Activated T-helper 2 cell treated with anti-CD3 and anti-CD28 coated beads, Interferon-gamma antibody, Interleukin-2, Interleukin-4, amounts not matched to agents 10 μg/mL and 5 μg/mL and 100 μg/mL, durations not matched to agents 14 hours and 24 hours and 36 hours (primary cell): ENCODE data around the gene NELL1. TPM values are rescaled to one million over a fixed set of nuclear protein-coding genes. Genes with fewer than 3 reads are reported as not detected.

ENCODE experiments used
- DNase-seq: peaks from one replicate; pipeline ENCODE4 v3.0.0; 2021; ENCODE audit warnings: low spot score
- H3K27ac Mint-ChIP-seq: one replicate; pipeline ENCODE4 v1.8.0; 2021; ENCODE audit warnings: mixed read lengths
- H3K27me3 Mint-ChIP-seq: one replicate; pipeline ENCODE4 v1.8.0; 2021; ENCODE audit warnings: low read depth, mixed read lengths
- H3K36me3 Mint-ChIP-seq: one replicate; pipeline ENCODE4 v1.8.0; 2021; ENCODE audit warnings: low read depth, mixed read lengths
- H3K4me1 Mint-ChIP-seq: one replicate; pipeline ENCODE4 v1.8.0; 2021; ENCODE audit warnings: low read depth, mixed read lengths
- H3K4me3 Mint-ChIP-seq: one replicate; pipeline ENCODE4 v1.8.0; 2021; ENCODE audit warnings: low read depth, mild to moderate bottlenecking, moderate library complexity, mixed read lengths
- H3K9me3 Mint-ChIP-seq: one replicate; pipeline ENCODE4 v1.8.0; 2021; ENCODE audit warnings: mixed read lengths
- intact Hi-C: fragments of 100-400 bp; cut with micrococcal nuclease; formaldehyde crosslinking; loops from one replicate; pipeline ENCODE4 v1.15.1; 2023
- total RNA-seq: library from RNA; stranded (reverse); gene quantifications from 2 replicates; pipeline ENCODE4 v1.2.3, GENCODE V29; 2022

The NELL1 gene
- total RNA-seq, 1 donor from 2014 or later = 0.07 TPM

GRCh38 chr11:20739577-20739976 lies 70.2 kb downstream of the NELL1 start:
- intact Hi-C loops = no loop called here
- DNase-seq = no peak

GRCh38 chr11:20754933-20755332 lies 85.5 kb downstream of the NELL1 start:
- no peaks in the 10 kb centered on the region for H3K27me3 Mint-ChIP-seq
- H3K9me3 Mint-ChIP-seq = no peaks in the 10 kb centered on the region
- DNase-seq = no peak
- H3K4me1 Mint-ChIP-seq = no peaks in the 10 kb centered on the region
- no peaks in the 10 kb centered on the region for H3K36me3 Mint-ChIP-seq
- H3K4me3 Mint-ChIP-seq = no peak overlapping the region
- intact Hi-C loops = no loop called here
- no peak overlapping the region for H3K27ac Mint-ChIP-seq

More at GRCh38 chr11:20739577-20739976, 70.2 kb downstream of the NELL1 start:
- Mint-ChIP-seq H3K4me3 (no peak overlapping the region), H3K27ac (no peak overlapping the region), H3K4me1 (no peaks in the 10 kb centered on the region), H3K27me3 (no peaks in the 10 kb centered on the region), H3K36me3 (no peaks in the 10 kb centered on the region), H3K9me3 (no peaks in the 10 kb centered on the region)

GRCh38 chr11:20759541-20759940 lies 90.2 kb downstream of the NELL1 start:
- no peaks in the 10 kb centered on the region for H3K36me3 Mint-ChIP-seq
- H3K27me3 Mint-ChIP-seq = no peaks in the 10 kb centered on the region
- no peak overlapping the region for H3K4me3 Mint-ChIP-seq
- intact Hi-C loops = no loop called here
- DNase-seq = no peak
- no peaks in the 10 kb centered on the region for H3K4me1 Mint-ChIP-seq
- no peaks in the 10 kb centered on the region for H3K9me3 Mint-ChIP-seq
- H3K27ac Mint-ChIP-seq = no peak overlapping the region

DNA sequence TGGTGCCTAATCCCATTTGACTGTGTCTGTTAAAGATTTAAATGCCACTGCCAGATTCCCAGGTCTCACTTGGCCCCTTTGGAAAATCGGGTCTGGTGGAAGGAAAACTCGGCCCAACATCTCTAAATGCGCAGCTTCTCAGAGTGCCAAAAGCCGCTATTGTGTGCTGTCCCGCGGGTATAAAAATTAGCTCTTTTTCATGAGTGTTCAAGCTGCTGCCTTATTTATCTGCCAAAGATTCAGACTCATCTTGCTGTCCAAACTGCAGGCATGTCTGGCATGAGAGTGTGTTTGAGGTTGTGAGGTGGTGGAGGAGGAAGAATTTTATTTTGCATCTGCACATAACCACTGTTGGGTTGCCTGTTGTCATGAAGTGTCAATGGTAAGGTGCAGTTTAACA lies 91.4 kb downstream of the NELL1 start:
- intact Hi-C loops = no loop called here
- no peak overlapping the region for H3K27ac Mint-ChIP-seq

DNA sequence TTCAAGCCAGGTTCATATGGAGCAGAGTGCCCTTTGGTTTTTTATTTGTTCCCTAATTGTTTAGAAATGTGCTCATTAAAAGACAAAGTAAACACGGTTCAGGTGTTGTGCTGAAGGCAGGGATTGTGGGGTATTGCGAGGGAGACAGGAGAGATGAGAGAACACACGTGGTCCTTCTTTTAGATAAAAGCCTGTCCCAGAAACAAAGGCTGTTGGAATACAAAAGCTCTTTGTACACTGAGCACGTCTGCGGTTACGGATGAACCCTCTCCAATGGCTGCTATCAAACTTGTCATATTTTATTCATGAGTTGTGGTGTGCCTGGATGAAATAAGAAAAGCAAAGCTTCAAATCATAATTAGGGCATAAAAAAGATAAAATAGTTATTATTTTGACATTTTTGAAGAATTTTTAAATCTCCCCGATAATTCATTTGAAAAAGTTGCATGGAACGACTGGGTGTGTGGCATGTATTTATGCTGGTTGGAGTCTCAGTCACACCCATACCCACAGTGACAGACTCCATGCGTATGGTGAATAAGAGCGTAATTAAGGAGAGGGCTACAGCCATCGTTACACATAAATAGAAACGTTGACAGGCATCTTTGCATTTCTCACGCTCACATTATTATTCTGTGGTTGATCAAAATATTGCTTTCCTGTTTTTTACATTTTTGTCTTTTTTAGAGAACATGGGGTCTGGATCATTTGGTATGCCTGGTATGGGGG lies 92.9 kb downstream of the NELL1 start:
- H3K9me3 Mint-ChIP-seq = no peaks in the 10 kb centered on the region
- no peaks in the 10 kb centered on the region for H3K36me3 Mint-ChIP-seq
- no peaks in the 10 kb centered on the region for H3K4me1 Mint-ChIP-seq
- intact Hi-C loops = no loop called here
- H3K27me3 Mint-ChIP-seq = no peaks in the 10 kb centered on the region
- no peak for DNase-seq
- no peak overlapping the region for H3K4me3 Mint-ChIP-seq
- no peak overlapping the region for H3K27ac Mint-ChIP-seq

More for the DNA sequence above, 91.4 kb downstream of the NELL1 start:
- Mint-ChIP-seq H3K36me3 (no peaks in the 10 kb centered on the region), H3K4me1 (no peaks in the 10 kb centered on the region), H3K9me3 (no peaks in the 10 kb centered on the region), H3K27me3 (no peaks in the 10 kb centered on the region), H3K4me3 (no peak overlapping the region)
- DNase-seq = no peak

DNA sequence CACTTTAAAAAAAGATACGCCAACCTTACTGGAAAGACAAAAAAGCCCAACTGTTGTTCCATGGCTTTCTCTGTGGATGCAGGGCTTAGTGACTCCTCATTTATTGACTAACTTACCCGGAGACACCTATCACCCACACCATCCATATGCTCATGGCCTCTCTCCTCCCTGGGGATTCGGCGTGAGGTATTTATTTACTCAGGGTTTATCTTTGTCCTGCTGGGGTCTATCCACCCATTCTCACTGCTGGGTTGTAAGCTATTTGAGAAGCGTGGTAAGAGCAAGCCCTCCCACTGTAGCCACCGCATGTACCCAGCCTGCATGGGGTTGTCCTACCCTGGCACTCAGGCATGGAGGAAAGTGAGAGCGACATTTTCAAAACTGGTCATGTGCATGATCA lies 93.6 kb downstream of the NELL1 start:
- Mint-ChIP-seq H3K27ac (no peak overlapping the region), H3K9me3 (no peaks in the 10 kb centered on the region), H3K4me1 (no peaks in the 10 kb centered on the region), H3K36me3 (no peaks in the 10 kb centered on the region), H3K27me3 (no peaks in the 10 kb centered on the region), H3K4me3 (no peak overlapping the region)
- intact Hi-C loops = no loop called here
- DNase-seq = no peak

GRCh38 chr11:20770414-20770946 lies 101.1 kb downstream of the NELL1 start:
- intact Hi-C loops = no loop called here
- Mint-ChIP-seq H3K4me1 (no peaks in the 10 kb centered on the region), H3K9me3 (no peaks in the 10 kb centered on the region), H3K4me3 (no peak overlapping the region), H3K36me3 (no peaks in the 10 kb centered on the region), H3K27me3 (no peaks in the 10 kb centered on the region), H3K27ac (no peak overlapping the region)
- DNase-seq = no peak

- Mint-ChIP-seq H3K4me3 (no peak overlapping the region), H3K27me3 (no peaks in the 10 kb centered on the region), H3K36me3 (no peaks in the 10 kb centered on the region), H3K27ac (no peak overlapping the region), H3K4me1 (no peaks in the 10 kb centered on the region), H3K9me3 (no peaks in the 10 kb centered on the region)
- intact Hi-C loops = no loop called here
- no peak for DNase-seq
These were observed 101.6 kb downstream of the NELL1 start for GRCh38 chr11:20771026-20771425.

GRCh38 chr11:20771681-20772080 lies 102.3 kb downstream of the NELL1 start:
- no peak overlapping the region for H3K4me3 Mint-ChIP-seq
- no peaks in the 10 kb centered on the region for H3K9me3 Mint-ChIP-seq
- H3K27me3 Mint-ChIP-seq = no peaks in the 10 kb centered on the region
- H3K27ac Mint-ChIP-seq = no peak overlapping the region
- no peaks in the 10 kb centered on the region for H3K36me3 Mint-ChIP-seq
- H3K4me1 Mint-ChIP-seq = no peaks in the 10 kb centered on the region
- intact Hi-C loops = no loop called here
- no peak for DNase-seq

DNA sequence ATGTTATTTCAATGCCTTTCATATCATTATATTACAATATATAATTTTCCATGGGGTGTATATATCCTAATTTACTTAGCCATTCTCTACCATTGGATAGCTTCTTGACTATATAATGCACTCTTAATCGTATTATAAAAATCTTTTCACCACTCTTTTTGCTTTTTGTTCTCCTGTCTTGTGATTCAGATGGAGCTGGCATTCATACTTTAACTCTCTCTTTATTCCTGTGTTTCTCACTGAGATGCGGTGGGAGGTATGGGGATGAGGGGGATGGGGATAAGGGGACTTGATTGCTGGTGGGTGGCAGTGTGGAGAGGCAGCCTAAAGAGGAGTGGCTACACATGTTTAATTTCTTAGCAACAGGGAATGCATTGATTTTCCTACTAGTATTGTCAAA lies 105.9 kb downstream of the NELL1 start:
- no peak overlapping the region for H3K27ac Mint-ChIP-seq
- H3K27me3 Mint-ChIP-seq = no peaks in the 10 kb centered on the region
- H3K4me3 Mint-ChIP-seq = no peak overlapping the region
- H3K36me3 Mint-ChIP-seq = no peaks in the 10 kb centered on the region
- H3K4me1 Mint-ChIP-seq = no peaks in the 10 kb centered on the region
- intact Hi-C loops = no loop called here
- no peak for DNase-seq
- peaks cover under 1% of the 10 kb centered on the region for H3K9me3 Mint-ChIP-seq

DNA sequence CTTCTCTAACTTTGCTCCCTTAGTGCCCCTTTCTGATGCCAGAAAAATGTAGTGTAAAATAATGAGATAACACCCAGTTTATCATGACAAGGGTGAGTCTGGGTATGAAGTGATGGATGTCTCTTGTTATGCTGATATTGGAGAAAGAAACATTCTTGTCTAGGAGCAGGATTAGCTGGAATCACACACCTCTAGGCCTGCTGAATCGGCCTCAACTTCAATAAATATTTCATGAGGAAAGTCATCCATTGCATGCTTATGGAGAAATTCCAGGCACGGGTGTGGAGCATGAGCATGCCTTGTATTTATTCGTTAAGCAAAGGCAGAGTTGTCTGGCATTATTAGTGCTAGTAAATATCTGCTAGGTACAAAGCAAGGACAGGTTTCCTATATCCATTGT lies 113.4 kb downstream of the NELL1 start:
- Mint-ChIP-seq H3K4me1 (no peaks in the 10 kb centered on the region), H3K4me3 (no peak overlapping the region), H3K9me3 (peaks cover 12% of the 10 kb centered on the region), H3K27ac (no peak overlapping the region), H3K36me3 (no peaks in the 10 kb centered on the region), H3K27me3 (no peaks in the 10 kb centered on the region)
- intact Hi-C loops = no loop called here
- DNase-seq = no peak

- H3K4me1 Mint-ChIP-seq = no peaks in the 10 kb centered on the region
- peaks cover 12% of the 10 kb centered on the region for H3K9me3 Mint-ChIP-seq
- H3K36me3 Mint-ChIP-seq = no peaks in the 10 kb centered on the region
- H3K27me3 Mint-ChIP-seq = no peaks in the 10 kb centered on the region
- no peak for DNase-seq
- no peak overlapping the region for H3K27ac Mint-ChIP-seq
- H3K4me3 Mint-ChIP-seq = no peak overlapping the region
- intact Hi-C loops = no loop called here
These were observed 113.8 kb downstream of the NELL1 start for GRCh38 chr11:20783220-20783619.

GRCh38 chr11:20790622-20791021 lies 121.2 kb downstream of the NELL1 start:
- H3K27me3 Mint-ChIP-seq = no peaks in the 10 kb centered on the region
- no peaks in the 10 kb centered on the region for H3K9me3 Mint-ChIP-seq
- no peak for DNase-seq
- H3K36me3 Mint-ChIP-seq = no peaks in the 10 kb centered on the region
- intact Hi-C loops = no loop called here
- H3K4me1 Mint-ChIP-seq = no peaks in the 10 kb centered on the region
- H3K27ac Mint-ChIP-seq = no peak overlapping the region
- H3K4me3 Mint-ChIP-seq = no peak overlapping the region
